DND-41 (cell line): ENCODE data around the gene ARFGEF3.
"Not testable (repeated sequence)": the region's sequence is repeated elsewhere in the genome, so short reads cannot be mapped to it uniquely, and the experiment has no call there.

ENCODE experiments used
- ATAC-seq: fragments of 200-7000 bp; cut with Tn5 transposase; 3 replicates; pipeline ENCODE4 v1.9.1; 2021; ENCODE audit warnings: low read depth; ENCODE audit not compliant: insufficient read depth
- DNase-seq: peaks from one replicate; pipeline ENCODE4 v3.0.0-alpha.2; 2020
- H2AFZ ChIP-seq: 2 replicates; pipeline ENCODE4 v1.6.0; 2012; ENCODE audit warnings: low read depth, low read length
- H3K27ac ChIP-seq: 2 replicates; pipeline ENCODE4 v1.5.1; 2012; ENCODE audit warnings: low read length, inconsistent platforms
- H3K27me3 ChIP-seq: fragments of 200-600 bp; sonication (generic); 2 replicates; pipeline ENCODE4 v1.6.0; 2012; ENCODE audit warnings: low read length, mild to moderate bottlenecking, inconsistent platforms; ENCODE audit not compliant: insufficient read depth, poor library complexity
- H3K36me3 ChIP-seq: 2 replicates; pipeline ENCODE4 v1.5.1; 2012; ENCODE audit warnings: low read length, inconsistent platforms; ENCODE audit not compliant: insufficient read depth
- H3K4me1 ChIP-seq: 2 replicates; pipeline ENCODE4 v1.5.1; 2012; ENCODE audit warnings: mild to moderate bottlenecking, low read length; ENCODE audit not compliant: insufficient read depth
- H3K4me2 ChIP-seq: 2 replicates; pipeline ENCODE4 v1.6.0; 2012; ENCODE audit warnings: mild to moderate bottlenecking, moderate library complexity, low read length, inconsistent platforms; ENCODE audit not compliant: insufficient read depth
- H3K4me3 ChIP-seq, 2 experiments: fragments of 200-600 bp in 1 of 2; shearing (Covaris generic) in 1 of 2; 2 replicates each; pipeline ENCODE4 v1.5.1; 2012 to 2016; ENCODE audit warnings: inconsistent platforms in 2 of 2, low read length in 2 of 2, mild to moderate bottlenecking in 2 of 2, low read depth in 1 of 2, moderate library complexity in 1 of 2
- H3K79me2 ChIP-seq: 2 replicates; pipeline ENCODE4 v1.6.0; 2012; ENCODE audit warnings: low read length, inconsistent platforms; ENCODE audit not compliant: insufficient read depth
- H3K9ac ChIP-seq: 2 replicates; pipeline ENCODE4 v1.6.0; 2012; ENCODE audit warnings: low read depth, mild to moderate bottlenecking, inconsistent platforms, low read length, moderate library complexity
- H3K9me3 ChIP-seq: 2 replicates; pipeline ENCODE4 v1.5.1; 2012; ENCODE audit warnings: low read length, moderate library complexity, mild to moderate bottlenecking, inconsistent platforms; ENCODE audit not compliant: insufficient read depth, severe bottlenecking
- H4K20me1 ChIP-seq: 2 replicates; pipeline ENCODE4 v1.6.0; 2012; ENCODE audit warnings: low read length; ENCODE audit not compliant: insufficient read depth
- CTCF ChIP-seq: IDR thresholded peaks from 2 replicates; pipeline ENCODE4 v1.5.1; 2012; ENCODE audit warnings: borderline replicate concordance, low read length, moderate library complexity, mild to moderate bottlenecking; ENCODE audit not compliant: poor library complexity, severe bottlenecking; ENCODE audit errors: extremely low read depth
- EZH2 ChIP-seq: IDR thresholded peaks from 3 replicates; pipeline ENCODE4 v1.6.1; 2012; ENCODE audit warnings: borderline replicate concordance, low read depth, mild to moderate bottlenecking, moderate library complexity, low read length, inconsistent platforms; ENCODE audit not compliant: severe bottlenecking

Gene ARFGEF3

GRCh38 chr6:138206862-138207261 is 45.1 kb downstream of the ARFGEF3 start:
- no peak for DNase-seq
- no peaks in the 10 kb centered on the region for H4K20me1 ChIP-seq

GRCh38 chr6:138211048-138211581 is 49.4 kb downstream of the ARFGEF3 start:
- Histone ChIP-seq H2AFZ (no peak overlapping the region), H3K9ac (no peak overlapping the region), H3K27ac (no peak overlapping the region), H3K4me2 (no peak overlapping the region), H3K36me3 (no peaks in the 10 kb centered on the region), H3K4me3 (no peak overlapping the region), H3K4me1 (no peaks in the 10 kb centered on the region), H3K79me2 (no peaks in the 10 kb centered on the region), H3K9me3 (no peaks in the 10 kb centered on the region), H3K27me3 (peaks cover 14% of the 10 kb centered on the region), H4K20me1 (no peaks in the 10 kb centered on the region)
- ATAC-seq = no peak
- DNase-seq = no peak
- TF ChIP-seq EZH2 (no peak), CTCF (peak; percentile 23)

More at GRCh38 chr6:138206862-138207261, 45.1 kb downstream of the ARFGEF3 start:
- no peak overlapping the region for H3K27ac ChIP-seq
- no peak overlapping the region for H3K4me2 ChIP-seq
- no peak overlapping the region for H2AFZ ChIP-seq
- TF ChIP-seq CTCF (no peak), EZH2 (no peak)
- no peaks in the 10 kb centered on the region for H3K4me1 ChIP-seq
- no peaks in the 10 kb centered on the region for H3K36me3 ChIP-seq
- no peaks in the 10 kb centered on the region for H3K9me3 ChIP-seq
- no peak for ATAC-seq
- no peak overlapping the region for H3K9ac ChIP-seq
- no peak overlapping the region for H3K4me3 ChIP-seq
- H3K27me3 ChIP-seq = peaks cover 10% of the 10 kb centered on the region
- H3K79me2 ChIP-seq = no peaks in the 10 kb centered on the region

GRCh38 chr6:138211601-138212000 is 49.9 kb downstream of the ARFGEF3 start:
- H3K27me3 ChIP-seq = peaks cover 16% of the 10 kb centered on the region
- H3K4me3 ChIP-seq = no peak overlapping the region
- ATAC-seq (no peak), DNase-seq (no peak)
- no peaks in the 10 kb centered on the region for H4K20me1 ChIP-seq
- H3K4me1 ChIP-seq = no peaks in the 10 kb centered on the region
- no peak overlapping the region for H3K9ac ChIP-seq
- H3K27ac ChIP-seq = no peak overlapping the region
- no peaks in the 10 kb centered on the region for H3K79me2 ChIP-seq
- H3K4me2 ChIP-seq = no peak overlapping the region
- H3K9me3 ChIP-seq = no peaks in the 10 kb centered on the region
- no peak overlapping the region for H2AFZ ChIP-seq
- TF ChIP-seq EZH2 (no peak), CTCF (no peak)
- no peaks in the 10 kb centered on the region for H3K36me3 ChIP-seq

GRCh38 chr6:138212530-138212929 is 50.8 kb downstream of the ARFGEF3 start:
- H3K4me2 ChIP-seq, ATAC-seq: not testable (repeated sequence)

More at GRCh38 chr6:138212530-138212929, 50.8 kb downstream of the ARFGEF3 start:
- H3K79me2 ChIP-seq, H3K4me3 ChIP-seq, H3K9ac ChIP-seq, H4K20me1 ChIP-seq, DNase-seq, H3K9me3 ChIP-seq, H3K4me1 ChIP-seq, H3K36me3 ChIP-seq, H2AFZ ChIP-seq, H3K27ac ChIP-seq: not testable (repeated sequence)
- peaks cover 16% of the 10 kb centered on the region for H3K27me3 ChIP-seq
